HepG2 (cell line): ENCODE data around the gene HADH.

Experiments
- ARNTL ChIP-seq: sonication (generic); formaldehyde crosslinking; IDR thresholded peaks from 2 replicates; pipeline ENCODE4 v1.4.0; 2020; ENCODE audit warnings: mild to moderate bottlenecking, missing genetic modification reagents
- CTCF ChIP-seq: sonication (generic); formaldehyde crosslinking; IDR thresholded peaks from 2 replicates; pipeline ENCODE4 v1.5.0; 2020; ENCODE audit warnings: mild to moderate bottlenecking, missing genetic modification reagents, moderate library complexity
- GATAD1 ChIP-seq: IDR thresholded peaks from 2 replicates; pipeline ENCODE4 v1.6.1; 2016; ENCODE audit warnings: missing genetic modification reagents, missing compliant biosample characterization
- ZNF274 ChIP-seq: sonication (generic); formaldehyde crosslinking; IDR thresholded peaks from 2 replicates; pipeline ENCODE4 v1.5.1; 2020; ENCODE audit warnings: mild to moderate bottlenecking, missing genetic modification reagents
- ZNF282 ChIP-seq: fragments of 450-650 bp; IDR thresholded peaks from 2 replicates; pipeline ENCODE4 v1.6.1; 2018; ENCODE audit not compliant: partially characterized antibody
- ZNF780A ChIP-seq: sonication (generic); formaldehyde crosslinking; IDR thresholded peaks from 2 replicates; pipeline ENCODE4 v1.8.0; 2022; ENCODE audit warnings: mild to moderate bottlenecking, missing genetic modification reagents, moderate library complexity
- ZSCAN20 ChIP-seq: sonication (generic); formaldehyde crosslinking; IDR thresholded peaks from 2 replicates; pipeline ENCODE4 v1.4.0; 2020; ENCODE audit warnings: missing genetic modification reagents, mild to moderate bottlenecking, borderline replicate concordance

GRCh38 chr4:107956011-107956410 lies 33.7 kb upstream of the HADH start:
- TF ChIP-seq GATAD1 (CRISPR knock-in tag), result no peak
- no peak for TF ChIP-seq ZNF282
- no peak for TF ChIP-seq ZNF274 (CRISPR knock-in tag)
- no peak for TF ChIP-seq CTCF (CRISPR knock-in tag)
- TF ChIP-seq ARNTL (CRISPR knock-in tag), result no peak
- TF ChIP-seq ZNF780A, result no peak
- TF ChIP-seq ZSCAN20, result no peak
